NCI-H2196 (cell line): ENCODE data around the gene TIMM44.

Experiments
- DNase-seq: peaks from one replicate; lab custom pipeline; 2025; ENCODE audit not compliant: unreplicated experiment; lab: John Stamatoyannopoulos, UW

TIMM44 gene

GRCh38 chr19:7877249-7877836, 66.1 kb downstream of the TIMM44 start:
- DNase-seq, result no peak
